Inferior parietal cortex (tissue), 1 donor: ENCODE measurements around the gene PLXND1.
"Not testable (repeated sequence)": the region's sequence is repeated elsewhere in the genome, so short reads cannot be mapped to it uniquely, and the experiment has no call there.

ENCODE experiments used
- DNase-seq: peaks from one replicate; pipeline ENCODE4 v3.0.0-alpha.2; 2016; ENCODE audit errors: extremely low spot score

The PLXND1 gene, protein sequence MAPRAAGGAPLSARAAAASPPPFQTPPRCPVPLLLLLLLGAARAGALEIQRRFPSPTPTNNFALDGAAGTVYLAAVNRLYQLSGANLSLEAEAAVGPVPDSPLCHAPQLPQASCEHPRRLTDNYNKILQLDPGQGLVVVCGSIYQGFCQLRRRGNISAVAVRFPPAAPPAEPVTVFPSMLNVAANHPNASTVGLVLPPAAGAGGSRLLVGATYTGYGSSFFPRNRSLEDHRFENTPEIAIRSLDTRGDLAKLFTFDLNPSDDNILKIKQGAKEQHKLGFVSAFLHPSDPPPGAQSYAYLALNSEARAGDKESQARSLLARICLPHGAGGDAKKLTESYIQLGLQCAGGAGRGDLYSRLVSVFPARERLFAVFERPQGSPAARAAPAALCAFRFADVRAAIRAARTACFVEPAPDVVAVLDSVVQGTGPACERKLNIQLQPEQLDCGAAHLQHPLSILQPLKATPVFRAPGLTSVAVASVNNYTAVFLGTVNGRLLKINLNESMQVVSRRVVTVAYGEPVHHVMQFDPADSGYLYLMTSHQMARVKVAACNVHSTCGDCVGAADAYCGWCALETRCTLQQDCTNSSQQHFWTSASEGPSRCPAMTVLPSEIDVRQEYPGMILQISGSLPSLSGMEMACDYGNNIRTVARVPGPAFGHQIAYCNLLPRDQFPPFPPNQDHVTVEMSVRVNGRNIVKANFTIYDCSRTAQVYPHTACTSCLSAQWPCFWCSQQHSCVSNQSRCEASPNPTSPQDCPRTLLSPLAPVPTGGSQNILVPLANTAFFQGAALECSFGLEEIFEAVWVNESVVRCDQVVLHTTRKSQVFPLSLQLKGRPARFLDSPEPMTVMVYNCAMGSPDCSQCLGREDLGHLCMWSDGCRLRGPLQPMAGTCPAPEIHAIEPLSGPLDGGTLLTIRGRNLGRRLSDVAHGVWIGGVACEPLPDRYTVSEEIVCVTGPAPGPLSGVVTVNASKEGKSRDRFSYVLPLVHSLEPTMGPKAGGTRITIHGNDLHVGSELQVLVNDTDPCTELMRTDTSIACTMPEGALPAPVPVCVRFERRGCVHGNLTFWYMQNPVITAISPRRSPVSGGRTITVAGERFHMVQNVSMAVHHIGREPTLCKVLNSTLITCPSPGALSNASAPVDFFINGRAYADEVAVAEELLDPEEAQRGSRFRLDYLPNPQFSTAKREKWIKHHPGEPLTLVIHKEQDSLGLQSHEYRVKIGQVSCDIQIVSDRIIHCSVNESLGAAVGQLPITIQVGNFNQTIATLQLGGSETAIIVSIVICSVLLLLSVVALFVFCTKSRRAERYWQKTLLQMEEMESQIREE (N-terminal part only)

GRCh38 chr3:129606636-129607390, at the start of gene PLXND1:
Gene PLXND1, minus strand, starts transcription at chr3:129606676. Its CDS starts 37 bp downstream, at chr3:129606639.
- DNase-seq: no peak

- DNase-seq: no peak
These were observed 48.8 kb upstream of the PLXND1 start for GRCh38 chr3:129655291-129655700.

- DNase-seq: no peak
These were observed 47.7 kb upstream of the PLXND1 start for GRCh38 chr3:129654131-129654530.

- no peak for DNase-seq
These were observed 46.5 kb upstream of the PLXND1 start for GRCh38 chr3:129653019-129653418.

GRCh38 chr3:129651435-129652202, 45.1 kb upstream of the PLXND1 start:
- peak; percentile 66 for DNase-seq

DNA sequence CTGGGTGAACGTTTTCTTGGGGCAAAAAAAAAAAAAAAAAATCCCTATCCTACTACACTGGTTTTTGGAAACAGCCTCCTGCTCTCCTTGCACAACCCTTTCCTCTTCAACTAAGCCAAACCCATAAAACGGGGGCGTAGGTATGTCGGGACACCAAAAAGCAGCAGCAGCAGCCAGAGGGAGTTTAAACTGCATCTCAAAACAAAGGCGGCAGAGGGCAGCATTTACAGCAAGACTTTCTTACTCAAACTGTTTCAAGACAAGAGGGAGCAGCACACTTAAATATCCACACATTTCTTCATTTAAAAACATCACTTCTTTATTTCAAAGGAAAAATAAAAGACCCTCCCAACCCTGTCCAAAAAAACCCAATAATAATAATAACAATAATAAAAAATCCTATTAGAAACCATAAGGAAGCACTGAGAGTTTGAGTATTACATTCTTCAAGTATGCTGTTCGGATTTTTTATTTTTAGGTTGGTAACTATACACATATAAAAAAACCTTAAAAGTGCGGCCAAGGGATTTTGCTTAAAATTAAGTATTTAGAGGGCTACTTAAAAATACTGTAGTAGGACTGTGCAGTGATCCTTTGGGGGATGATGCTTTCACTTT, 43.9 kb upstream of the PLXND1 start:
- DNase-seq: peak; percentile 82

- DNase-seq: no peak
These were observed 41.9 kb upstream of the PLXND1 start for GRCh38 chr3:129648391-129648790.

GRCh38 chr3:129645286-129645685, 38.8 kb upstream of the PLXND1 start:
- no peak for DNase-seq

- no peak for DNase-seq
These were observed 38.4 kb upstream of the PLXND1 start for GRCh38 chr3:129644836-129645235.

GRCh38 chr3:129641567-129642260, 35.2 kb upstream of the PLXND1 start:
- not testable (repeated sequence) for DNase-seq

DNA sequence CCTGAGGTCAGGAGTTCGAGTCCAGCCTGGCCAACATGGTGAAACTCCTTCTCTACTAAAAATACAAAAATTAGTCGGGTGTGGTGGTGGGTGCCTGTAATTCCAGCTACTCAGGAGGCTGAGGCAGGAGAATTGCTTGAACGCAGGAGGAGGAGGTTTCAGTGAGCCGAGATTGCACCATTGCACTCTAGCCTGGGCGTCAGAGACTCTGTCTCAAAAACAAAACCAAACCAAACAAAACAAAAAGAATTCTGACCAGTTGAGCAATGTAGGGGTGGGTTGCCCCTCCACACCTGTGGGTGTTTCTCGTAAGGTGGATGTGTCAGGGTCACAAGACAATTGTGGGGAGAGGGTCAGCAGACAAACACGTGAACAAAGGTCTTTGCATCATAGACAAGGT, 34.5 kb upstream of the PLXND1 start:
- not testable (repeated sequence) for DNase-seq

GRCh38 chr3:129638481-129638880, 32.0 kb upstream of the PLXND1 start:
- no peak for DNase-seq

DNA sequence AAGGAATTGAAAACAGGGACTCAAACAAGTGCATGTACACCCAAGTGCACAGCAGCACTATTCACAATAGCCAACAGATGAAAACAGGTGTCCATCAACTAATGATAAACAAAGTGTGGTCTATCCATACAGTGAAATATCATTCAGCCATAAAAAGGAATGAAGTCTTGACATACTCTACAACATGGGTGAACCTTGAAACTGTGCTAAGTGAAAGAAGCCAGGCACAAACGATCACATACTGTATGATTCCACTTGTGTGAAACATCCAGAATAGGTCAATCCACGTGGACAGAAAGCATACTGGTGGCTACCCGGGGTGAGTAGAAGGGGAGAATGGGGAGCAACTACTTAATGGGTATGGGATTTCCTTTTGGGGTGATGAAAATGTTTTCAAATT, 29.6 kb upstream of the PLXND1 start:
- no peak for DNase-seq

DNA sequence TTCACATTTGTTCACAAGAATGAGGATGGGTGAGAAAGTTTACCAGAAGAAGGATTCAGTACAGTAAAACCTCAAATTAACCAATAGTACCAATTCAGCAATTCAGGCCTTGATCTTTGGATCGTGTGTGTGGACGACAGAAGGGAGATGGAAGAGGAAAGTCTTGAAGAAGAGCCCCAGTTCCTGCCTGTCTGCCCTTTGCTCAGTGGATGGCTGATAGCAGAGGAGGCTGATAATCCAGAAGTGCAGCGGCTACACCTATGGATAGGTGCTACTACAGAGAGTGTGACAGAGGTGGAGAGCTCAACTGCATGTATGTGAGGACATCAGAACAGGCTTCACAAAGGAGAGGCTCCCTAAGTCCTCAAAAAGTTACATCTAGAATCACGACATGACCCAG, 29.2 kb upstream of the PLXND1 start:
- DNase-seq: no peak

GRCh38 chr3:129633751-129634481, 27.4 kb upstream of the PLXND1 start:
- no peak for DNase-seq

DNA sequence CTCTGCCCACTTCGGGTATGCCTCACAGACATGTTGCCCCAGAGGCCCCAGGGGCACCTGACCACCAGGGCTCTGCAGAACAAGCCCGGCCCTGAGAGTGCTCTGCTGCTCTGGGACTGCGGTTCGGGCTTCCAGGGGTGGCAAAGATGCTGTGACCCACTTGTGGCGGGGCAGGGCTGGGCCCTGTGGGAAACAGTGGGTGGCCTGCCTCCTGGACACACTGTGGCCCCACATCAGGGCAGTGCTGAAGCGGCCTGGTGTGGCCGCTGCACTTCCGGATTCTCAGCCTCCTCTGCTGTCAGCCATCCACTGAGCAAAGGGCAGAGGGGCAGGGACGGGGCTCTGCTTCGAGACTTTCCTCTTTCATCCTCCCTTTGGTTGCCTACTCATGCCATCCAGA, 26.5 kb upstream of the PLXND1 start:
- no peak for DNase-seq

DNA sequence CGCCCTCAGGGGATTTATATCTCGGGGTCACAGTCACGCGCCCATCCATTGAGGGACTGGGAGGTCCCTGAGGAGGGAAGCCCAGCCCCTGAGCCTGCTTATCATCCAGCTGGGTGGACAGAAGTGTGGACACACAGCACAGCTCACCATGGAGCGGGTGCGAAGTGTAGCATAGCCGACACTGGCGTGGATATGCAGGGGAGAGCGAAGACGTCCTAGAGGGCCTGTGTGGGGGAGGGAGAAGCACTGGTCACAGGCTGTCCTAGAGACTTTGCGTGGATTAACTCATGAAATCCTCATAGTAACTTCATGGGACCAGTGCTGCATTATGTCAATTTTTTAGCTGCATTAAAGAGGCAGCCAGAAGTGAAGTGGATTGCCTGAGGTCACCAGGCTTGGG, 26.1 kb upstream of the PLXND1 start:
- no peak for DNase-seq

DNA sequence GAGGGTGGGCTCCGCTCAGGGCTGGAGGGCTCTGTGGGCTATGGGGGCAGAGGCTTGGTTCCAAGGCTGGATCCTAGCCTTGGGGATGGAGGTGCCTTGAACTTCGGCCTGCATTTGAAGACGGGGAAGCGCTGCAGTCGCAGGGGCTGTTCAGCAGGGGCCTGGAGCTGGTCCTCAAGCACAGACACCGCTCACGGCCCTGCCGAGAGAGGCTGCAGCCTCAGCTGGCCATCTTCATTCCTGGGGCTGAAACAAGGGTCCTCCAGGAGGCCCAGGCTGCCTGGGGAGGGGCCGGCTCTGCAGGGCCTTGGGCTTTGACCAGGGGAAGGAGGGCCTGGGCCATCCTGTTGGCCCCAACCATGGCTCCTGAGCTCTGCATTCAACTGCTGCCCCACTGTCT, 25.6 kb upstream of the PLXND1 start:
- DNase-seq: no peak

DNA sequence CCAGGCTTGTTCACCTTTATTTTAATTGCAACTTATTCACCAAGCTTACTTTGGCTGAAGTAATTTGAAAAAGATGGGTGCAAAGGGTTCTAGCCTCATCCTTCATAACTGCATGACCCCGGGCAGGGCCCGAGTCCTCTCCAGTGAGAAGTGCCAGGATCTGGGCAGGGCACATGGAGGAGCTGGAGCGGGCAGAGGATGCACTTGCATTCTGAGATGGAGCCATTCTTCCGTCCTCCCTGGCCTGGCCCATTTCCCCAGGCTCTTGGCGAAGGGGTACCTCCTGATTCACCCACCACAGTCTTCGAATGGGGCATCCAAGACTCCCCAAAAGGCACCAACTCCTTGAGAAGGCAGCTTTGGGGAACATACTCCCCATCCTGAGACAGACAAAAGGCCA, 22.5 kb upstream of the PLXND1 start:
- no peak for DNase-seq
